Measurements from ENCODE around the gene ITGB7.

The ITGB7 gene

DNA sequence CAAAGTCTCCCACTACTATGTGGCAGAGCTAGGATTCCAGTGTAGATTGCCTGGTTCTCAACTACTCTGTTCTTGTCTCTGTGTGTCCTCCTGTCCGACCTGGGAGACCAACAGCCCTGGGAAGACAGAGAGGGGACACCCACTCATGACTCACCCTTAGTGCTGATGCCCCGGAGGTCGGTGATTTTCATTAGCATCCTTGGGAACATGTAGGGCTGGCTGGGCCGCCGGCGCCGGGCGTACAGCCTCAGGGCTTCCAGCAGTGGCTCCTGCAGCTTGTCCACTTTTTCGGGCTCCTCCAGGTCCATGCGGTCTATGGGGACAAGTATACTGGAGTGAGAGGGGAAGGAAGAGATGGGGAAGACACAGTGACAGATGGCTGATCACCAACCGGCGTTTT is 5.9 kb upstream of the ITGB7 start:
- no peaks in the 10 kb centered on the region for H4K20me1 ChIP-seq (ENCODE audit: insufficient read depth, low read length)
- no peaks in the 10 kb centered on the region for H3K79me2 ChIP-seq (ENCODE audit: low read length)
- H3K9ac ChIP-seq (ENCODE audit: low read length), result no peak overlapping the region
- H3K4me2 ChIP-seq (ENCODE audit: low read length), result no peak overlapping the region
- H3K4me1 ChIP-seq (ENCODE audit: low read length), result peaks cover 20% of the 10 kb centered on the region
- no peak overlapping the region for H3K27ac ChIP-seq (ENCODE audit: low read length)
- TF ChIP-seq EZH2phosphoT487 (IDR thresholded peaks at IDR 0.05; ENCODE audit: low read depth), result no peak
- TF ChIP-seq, protein P1, sequence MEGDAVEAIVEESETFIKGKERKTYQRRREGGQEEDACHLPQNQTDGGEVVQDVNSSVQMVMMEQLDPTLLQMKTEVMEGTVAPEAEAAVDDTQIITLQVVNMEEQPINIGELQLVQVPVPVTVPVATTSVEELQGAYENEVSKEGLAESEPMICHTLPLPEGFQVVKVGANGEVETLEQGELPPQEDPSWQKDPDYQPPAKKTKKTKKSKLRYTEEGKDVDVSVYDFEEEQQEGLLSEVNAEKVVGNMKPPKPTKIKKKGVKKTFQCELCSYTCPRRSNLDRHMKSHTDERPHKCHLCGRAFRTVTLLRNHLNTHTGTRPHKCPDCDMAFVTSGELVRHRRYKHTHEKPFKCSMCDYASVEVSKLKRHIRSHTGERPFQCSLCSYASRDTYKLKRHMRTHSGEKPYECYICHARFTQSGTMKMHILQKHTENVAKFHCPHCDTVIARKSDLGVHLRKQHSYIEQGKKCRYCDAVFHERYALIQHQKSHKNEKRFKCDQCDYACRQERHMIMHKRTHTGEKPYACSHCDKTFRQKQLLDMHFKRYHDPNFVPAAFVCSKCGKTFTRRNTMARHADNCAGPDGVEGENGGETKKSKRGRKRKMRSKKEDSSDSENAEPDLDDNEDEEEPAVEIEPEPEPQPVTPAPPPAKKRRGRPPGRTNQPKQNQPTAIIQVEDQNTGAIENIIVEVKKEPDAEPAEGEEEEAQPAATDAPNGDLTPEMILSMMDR (IDR thresholded peaks at IDR 0.05; ENCODE audit: low read depth, low read length), result no peak
- H3K4me3 ChIP-seq (ENCODE audit: low read length), result no peak overlapping the region
- H2AFZ ChIP-seq (ENCODE audit: low read depth, low read length), result no peak overlapping the region
- no peaks in the 10 kb centered on the region for H3K27me3 ChIP-seq (ENCODE audit: low read depth, low read length)
- no peaks in the 10 kb centered on the region for H3K36me3 ChIP-seq (replicated peaks; ENCODE audit: low read depth, low read length)
- H3K9me3 ChIP-seq (ENCODE audit: insufficient read depth, low read length), result no peaks in the 10 kb centered on the region

DNA sequence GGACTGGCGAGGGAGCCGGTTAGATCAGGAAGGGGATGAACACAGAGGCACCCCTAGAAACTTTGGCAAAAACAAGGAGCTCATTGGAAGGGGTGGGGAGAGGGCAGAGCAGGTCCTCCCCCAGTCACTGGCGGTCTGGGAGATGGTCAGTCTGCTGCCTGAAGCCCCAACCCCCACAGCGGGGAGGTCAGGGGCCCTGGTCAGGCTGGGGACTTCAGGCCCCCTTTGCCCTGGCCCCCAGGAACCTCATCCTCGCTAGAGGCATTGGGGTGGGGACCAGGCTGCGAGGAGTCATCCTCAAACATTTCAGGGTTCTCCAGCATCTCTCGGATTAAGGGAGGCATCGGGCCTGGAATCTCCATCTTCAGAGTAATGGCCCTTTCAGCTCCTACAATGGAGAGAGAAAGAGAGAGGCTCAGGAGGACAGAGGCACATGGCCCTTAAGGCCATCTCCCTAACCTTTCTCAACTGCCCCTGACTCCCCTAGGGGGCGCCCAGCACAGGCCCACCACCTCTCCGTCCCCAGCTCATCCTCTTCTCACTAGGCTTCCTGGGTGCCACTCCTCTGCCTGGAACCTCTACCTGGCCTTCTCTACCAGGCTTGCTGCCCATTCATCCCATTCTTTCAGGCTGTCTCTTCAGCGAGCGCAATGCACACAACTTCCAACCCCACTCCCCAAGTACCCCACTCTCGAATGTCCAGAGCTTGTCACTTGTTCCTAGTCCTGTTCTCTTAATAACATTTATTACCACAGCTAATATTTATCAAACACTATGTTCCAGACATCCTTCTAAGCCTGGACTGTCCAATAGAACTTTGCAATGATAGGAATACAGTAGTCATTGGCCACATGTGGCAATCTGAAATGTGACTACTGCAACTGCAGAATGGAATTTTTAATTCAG is 4.7 kb upstream of the ITGB7 start:
- Histone ChIP-seq H3K9ac (ENCODE audit: low read length) (no peak overlapping the region), H3K4me2 (ENCODE audit: low read length) (no peak overlapping the region), H3K9me3 (ENCODE audit: insufficient read depth, low read length) (no peaks in the 10 kb centered on the region), H4K20me1 (ENCODE audit: insufficient read depth, low read length) (no peaks in the 10 kb centered on the region), H3K36me3 (replicated peaks; ENCODE audit: low read depth, low read length) (no peaks in the 10 kb centered on the region), H3K27ac (ENCODE audit: low read length) (no peak overlapping the region), H3K27me3 (ENCODE audit: low read depth, low read length) (no peaks in the 10 kb centered on the region), H2AFZ (ENCODE audit: low read depth, low read length) (no peak overlapping the region), H3K4me1 (ENCODE audit: low read length) (peaks cover 31% of the 10 kb centered on the region), H3K79me2 (ENCODE audit: low read length) (no peaks in the 10 kb centered on the region), H3K4me3 (ENCODE audit: low read length) (no peak overlapping the region)
- TF ChIP-seq, protein P1 (IDR thresholded peaks at IDR 0.05; ENCODE audit: low read depth, low read length), result peak; percentile 60
- TF ChIP-seq EZH2phosphoT487 (IDR thresholded peaks at IDR 0.05; ENCODE audit: low read depth), result no peak

DNA sequence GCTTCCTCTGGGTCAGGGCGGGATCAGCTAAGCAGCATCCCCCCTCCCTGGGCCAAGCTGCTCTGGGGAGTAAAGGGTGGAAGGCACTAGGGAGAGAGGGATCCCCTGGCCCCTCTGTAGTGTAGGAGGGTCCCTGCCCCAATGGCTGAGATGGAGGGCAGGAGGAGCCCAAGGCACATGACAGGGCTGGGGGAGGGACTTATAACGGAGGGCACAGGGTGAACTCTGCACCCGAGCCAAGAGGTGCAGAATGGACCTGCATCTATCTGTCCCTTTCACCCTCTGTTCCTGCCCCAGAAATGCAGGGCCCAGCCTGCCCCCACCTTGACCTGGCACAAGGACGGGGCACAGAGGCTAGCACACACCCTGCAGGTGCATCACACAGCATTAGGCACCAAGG is 3.8 kb upstream of the ITGB7 start:
- H3K9ac ChIP-seq (ENCODE audit: low read length), result no peak overlapping the region
- no peaks in the 10 kb centered on the region for H3K79me2 ChIP-seq (ENCODE audit: low read length)
- H3K4me1 ChIP-seq (ENCODE audit: low read length), result peaks cover 40% of the 10 kb centered on the region
- no peak overlapping the region for H3K27ac ChIP-seq (ENCODE audit: low read length)
- TF ChIP-seq, protein P1 (IDR thresholded peaks at IDR 0.05; ENCODE audit: low read depth, low read length), result no peak
- TF ChIP-seq EZH2phosphoT487 (IDR thresholded peaks at IDR 0.05; ENCODE audit: low read depth), result no peak
- no peaks in the 10 kb centered on the region for H3K36me3 ChIP-seq (replicated peaks; ENCODE audit: low read depth, low read length)
- no peak overlapping the region for H3K4me2 ChIP-seq (ENCODE audit: low read length)
- H3K4me3 ChIP-seq (ENCODE audit: low read length), result no peak overlapping the region
- no peaks in the 10 kb centered on the region for H3K27me3 ChIP-seq (ENCODE audit: low read depth, low read length)
- H2AFZ ChIP-seq (ENCODE audit: low read depth, low read length), result no peak overlapping the region
- H3K9me3 ChIP-seq (ENCODE audit: insufficient read depth, low read length), result no peaks in the 10 kb centered on the region
- H4K20me1 ChIP-seq (ENCODE audit: insufficient read depth, low read length), result no peaks in the 10 kb centered on the region

DNA sequence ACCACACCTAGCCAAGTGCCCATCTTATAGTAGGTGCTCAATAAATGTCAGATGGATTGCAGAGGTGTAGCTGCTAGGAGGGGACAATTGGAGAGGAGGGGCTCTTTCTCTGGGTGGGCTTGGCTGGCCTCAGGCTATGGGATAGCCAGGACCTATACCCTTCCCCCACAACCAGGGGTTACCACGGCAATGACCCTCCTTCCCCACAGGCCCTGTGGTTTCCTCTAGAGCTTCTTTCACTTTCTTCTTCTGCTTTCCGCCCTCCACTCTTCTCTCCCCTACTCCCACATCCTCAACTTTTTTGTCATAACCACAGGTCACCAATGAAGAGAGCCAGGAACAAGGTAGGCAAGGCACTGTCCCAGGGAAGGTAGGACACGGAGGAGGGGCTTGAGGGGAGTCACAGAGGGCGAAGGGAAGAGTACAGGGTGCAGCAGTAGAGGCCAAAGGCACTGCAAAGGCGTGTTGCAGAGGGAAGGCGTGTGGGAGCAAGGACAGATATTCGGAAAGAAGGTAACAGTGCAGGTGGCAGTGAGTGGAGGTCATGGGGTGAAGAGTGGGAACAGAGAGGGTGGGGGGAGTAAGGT is 1.9 kb upstream of the ITGB7 start:
- TF ChIP-seq EZH2phosphoT487 (IDR thresholded peaks at IDR 0.05; ENCODE audit: low read depth), result no peak
- TF ChIP-seq, protein P1 (IDR thresholded peaks at IDR 0.05; ENCODE audit: low read depth, low read length), result no peak
- Histone ChIP-seq H3K27me3 (ENCODE audit: low read depth, low read length) (no peaks in the 10 kb centered on the region), H3K27ac (ENCODE audit: low read length) (peak overlapping the region; percentile 47), H3K36me3 (replicated peaks; ENCODE audit: low read depth, low read length) (no peaks in the 10 kb centered on the region), H3K4me1 (ENCODE audit: low read length) (peaks cover 58% of the 10 kb centered on the region), H2AFZ (ENCODE audit: low read depth, low read length) (peak overlapping the region; percentile 50; the same call in 1 of the 2 replicates), H3K4me3 (ENCODE audit: low read length) (peak overlapping the region; percentile 69), H4K20me1 (ENCODE audit: insufficient read depth, low read length) (no peaks in the 10 kb centered on the region), H3K9me3 (ENCODE audit: insufficient read depth, low read length) (no peaks in the 10 kb centered on the region), H3K79me2 (ENCODE audit: low read length) (no peaks in the 10 kb centered on the region), H3K4me2 (ENCODE audit: low read length) (peak overlapping the region; percentile 85), H3K9ac (ENCODE audit: low read length) (peak overlapping the region; percentile 51; the same call in 1 of the 2 replicates)

Measured in OCI-LY3 (cell line).